Esophagus muscularis mucosa (tissue), 4 donors: ENCODE results near the gene YY1AP1. TPM values are rescaled to one million over a fixed set of nuclear protein-coding genes. Genes with fewer than 3 reads are reported as not detected.

Experiments used
- DNase-seq: peaks from one replicate; pipeline ENCODE4 v3.0.0-alpha.2; 2017; ENCODE audit errors: extremely low spot score
- H3K27ac ChIP-seq, 4 donors: fragments of 200-600 bp; sonication (generic); replicated peaks in 1 of 4; 1 replicate in 3 of 4; 2 replicates in 1 of 4; pipeline ENCODE4 v1.5.1; 2016 to 2019; ENCODE audit warnings: mild to moderate bottlenecking in 1 of 4
- H3K27me3 ChIP-seq, 4 donors: fragments of 200-600 bp; sonication (generic); one replicate each; pipeline versions ENCODE4 v1.5.1 to v1.6.0; 2016 to 2019
- H3K36me3 ChIP-seq, 4 donors: fragments of 200-600 bp; sonication (generic); one replicate each; pipeline ENCODE4 v1.5.1; 2016 to 2019
- H3K4me1 ChIP-seq, 4 donors: fragments of 200-600 bp; sonication (generic); one replicate each; pipeline ENCODE4 v1.5.1; 2016 to 2019
- H3K4me3 ChIP-seq, 4 donors: fragments of 200-600 bp; sonication (generic); 1 replicate in 2 of 4; 2 replicates in 2 of 4; pipeline ENCODE4 v1.5.1; 2016 to 2019; ENCODE audit warnings: mild to moderate bottlenecking in 4 of 4, moderate library complexity in 1 of 4
- H3K9me3 ChIP-seq, 4 donors: fragments of 200-600 bp; sonication (generic); 1 replicate in 3 of 4; 2 replicates in 1 of 4; pipeline ENCODE4 v1.5.1; 2016 to 2019
- CTCF ChIP-seq, 3 experiments: fragments of 200-600 bp in 2 of 3; fragments of 450-650 bp in 1 of 3; sonication (generic) in 2 of 3; IDR thresholded peaks; one replicate each; pipeline ENCODE4 v1.5.1; 2017 to 2019; ENCODE audit warnings: antibody characterized with exemption in 3 of 3, mild to moderate bottlenecking in 2 of 3, moderate library complexity in 1 of 3
- EP300 ChIP-seq: sonication (generic); formaldehyde crosslinking; IDR thresholded peaks from one replicate; pipeline ENCODE4 v1.6.1; 2017; ENCODE audit warnings: antibody characterized with exemption
- POLR2A ChIP-seq: fragments of 450-650 bp; IDR thresholded peaks from one replicate; pipeline ENCODE4 v1.6.1; 2017; ENCODE audit warnings: antibody characterized with exemption, moderate library complexity, mild to moderate bottlenecking, low read depth
- POLR2AphosphoS5 ChIP-seq, 2 donors: sonication (generic); formaldehyde crosslinking; IDR thresholded peaks; one replicate each; pipeline ENCODE4 v1.6.1; 2017; ENCODE audit warnings: antibody characterized with exemption in 2 of 2
- WGBS: methylation state at CpG from one replicate; pipeline ENCODE4 v1.1.5; 2018; 5-methylcytosine and 5-hydroxymethylcytosine counted together
- intact Hi-C: fragments of 100-400 bp; cut with DNase I; formaldehyde crosslinking; loops from one replicate; pipeline ENCODE4 v1.15.1; 2023
- total RNA-seq, 4 donors: library from RNA; depleted of rRNA; stranded (reverse); fragments of >200 nt; gene quantifications; one replicate each; pipeline versions ENCODE4 v1.1.0 to v1.2.1, GENCODE V29; 2016

YY1AP1 gene
- total RNA-seq, 4 donors from 2014 or later = 136 to 164 (median 144) TPM

GRCh38 chr1:155649676-155650075 lies 38.9 kb downstream of the YY1AP1 start:
- TF ChIP-seq POLR2AphosphoS5 (IDR thresholded peaks at IDR 0.05) = no peak
- TF ChIP-seq EP300 = no peak
- TF ChIP-seq POLR2A = no peak
- TF ChIP-seq CTCF (IDR thresholded peaks at IDR 0.05) = no peak
- H3K4me1 ChIP-seq = peaks cover 5 to 40% (median 36%) of the 10 kb centered on the region in 4 donors
- no peaks in the 10 kb centered on the region for H3K36me3 ChIP-seq
- H3K27ac ChIP-seq = no peak overlapping the region
- H3K27me3 ChIP-seq = no peaks in the 10 kb centered on the region
- no peaks in the 10 kb centered on the region for H3K9me3 ChIP-seq
- H3K4me3 ChIP-seq = no peak overlapping the region
- intact Hi-C loops = no loop called here
- DNase-seq = no peak

GRCh38 chr1:155648207-155649147 lies 40.1 kb downstream of the YY1AP1 start:
- Histone ChIP-seq H3K27ac (peak overlapping the region in 3 of 4 donors; percentile 47 to 57 (median 55)), H3K27me3 (no peaks in the 10 kb centered on the region), H3K9me3 (peaks cover 0 to under 1% (median 0%) of the 10 kb centered on the region in 4 donors), H3K4me3 (peak overlapping the region in 1 of 4 donors; percentile 14), H3K4me1 (peaks cover 5 to 41% (median 36%) of the 10 kb centered on the region in 4 donors), H3K36me3 (no peaks in the 10 kb centered on the region)
- DNase-seq = no peak
- intact Hi-C loops = no loop called here
- WGBS = 44% methylated on average over 11 of the region's 11 CpGs
- TF ChIP-seq EP300 (no peak), CTCF (IDR thresholded peaks at IDR 0.05) (peak; percentile 35 to 52 (median 45)), POLR2AphosphoS5 (IDR thresholded peaks at IDR 0.05) (peak; percentile 12 to 50), POLR2A (no peak)

GRCh38 chr1:155646307-155646706 lies 42.3 kb downstream of the YY1AP1 start:
- intact Hi-C loops = no loop called here
- Histone ChIP-seq H3K27me3 (no peaks in the 10 kb centered on the region), H3K36me3 (no peaks in the 10 kb centered on the region), H3K9me3 (peaks cover 0 to 6% (median 2%) of the 10 kb centered on the region in 4 donors), H3K4me1 (peaks cover 5 to 35% (median 30%) of the 10 kb centered on the region in 4 donors), H3K4me3 (no peak overlapping the region), H3K27ac (peak overlapping the region in 1 of 4 donors; percentile 18)
- DNase-seq = no peak
- WGBS = 75% methylated on average over 2 of the region's 2 CpGs
- TF ChIP-seq POLR2AphosphoS5 (IDR thresholded peaks at IDR 0.05) (no peak), CTCF (IDR thresholded peaks at IDR 0.05) (no peak), EP300 (no peak), POLR2A (no peak)

GRCh38 chr1:155645648-155646047 lies 42.9 kb downstream of the YY1AP1 start:
- H3K27me3 ChIP-seq = no peaks in the 10 kb centered on the region
- peak overlapping the region in 1 of 4 donors; percentile 18 for H3K27ac ChIP-seq
- H3K36me3 ChIP-seq = no peaks in the 10 kb centered on the region
- DNase-seq = no peak
- TF ChIP-seq POLR2AphosphoS5 (IDR thresholded peaks at IDR 0.05) (no peak), POLR2A (no peak), CTCF (IDR thresholded peaks at IDR 0.05) (no peak), EP300 (no peak)
- intact Hi-C loops = no loop called here
- WGBS = 67% methylated on average over 6 of the region's 6 CpGs
- no peak overlapping the region for H3K4me3 ChIP-seq
- peaks cover 5 to 30% (median 26%) of the 10 kb centered on the region in 4 donors for H3K4me1 ChIP-seq
- H3K9me3 ChIP-seq = peaks cover 0 to 6% (median 2%) of the 10 kb centered on the region in 4 donors
